Measurements from ENCODE around the gene CREB5. TPM values are rescaled to one million over a fixed set of nuclear protein-coding genes. Genes with fewer than 3 reads are reported as not detected.

The CREB5 gene
- total RNA-seq, 1 donor: 17.8 TPM

GRCh38 chr7:28517206-28517605, 104.9 kb downstream of the CREB5 start:
- no peaks in the 10 kb centered on the region for H3K9me3 ChIP-seq (ENCODE audit: low read depth, low read length)
- H3K4me3 ChIP-seq (ENCODE audit: low read length): no peak overlapping the region
- no peaks in the 10 kb centered on the region for H3K27me3 ChIP-seq (ENCODE audit: insufficient read depth, low read length)
- H3K4me1 ChIP-seq (ENCODE audit: insufficient read depth, low read length): no peaks in the 10 kb centered on the region

GRCh38 chr7:28517606-28518005, 105.3 kb downstream of the CREB5 start:
- no peaks in the 10 kb centered on the region for H3K27me3 ChIP-seq (ENCODE audit: insufficient read depth, low read length)
- no peaks in the 10 kb centered on the region for H3K9me3 ChIP-seq (ENCODE audit: low read depth, low read length)
- no peak overlapping the region for H3K4me3 ChIP-seq (ENCODE audit: low read length)
- no peaks in the 10 kb centered on the region for H3K4me1 ChIP-seq (ENCODE audit: insufficient read depth, low read length)

- H3K27me3 ChIP-seq (ENCODE audit: insufficient read depth, low read length): no peaks in the 10 kb centered on the region
- H3K4me3 ChIP-seq (ENCODE audit: low read length): no peak overlapping the region
- H3K4me1 ChIP-seq (ENCODE audit: insufficient read depth, low read length): no peaks in the 10 kb centered on the region
- no peaks in the 10 kb centered on the region for H3K9me3 ChIP-seq (ENCODE audit: low read depth, low read length)
Observed at GRCh38 chr7:28520074-28521015, 108.0 kb downstream of the CREB5 start.

GRCh38 chr7:28524978-28525377, 112.7 kb downstream of the CREB5 start:
- Histone ChIP-seq H3K4me3 (ENCODE audit: low read length) (no peak overlapping the region), H3K9me3 (ENCODE audit: low read depth, low read length) (no peaks in the 10 kb centered on the region), H3K27me3 (ENCODE audit: insufficient read depth, low read length) (no peaks in the 10 kb centered on the region), H3K4me1 (ENCODE audit: insufficient read depth, low read length) (no peaks in the 10 kb centered on the region)

GRCh38 chr7:28528899-28529298, 116.6 kb downstream of the CREB5 start:
- no peak overlapping the region for H3K4me3 ChIP-seq (ENCODE audit: low read length)
- no peaks in the 10 kb centered on the region for H3K9me3 ChIP-seq (ENCODE audit: low read depth, low read length)
- no peaks in the 10 kb centered on the region for H3K4me1 ChIP-seq (ENCODE audit: insufficient read depth, low read length)
- no peaks in the 10 kb centered on the region for H3K27me3 ChIP-seq (ENCODE audit: insufficient read depth, low read length)

- H3K4me3 ChIP-seq (ENCODE audit: low read length): no peak overlapping the region
- H3K27me3 ChIP-seq (ENCODE audit: insufficient read depth, low read length): no peaks in the 10 kb centered on the region
- H3K9me3 ChIP-seq (ENCODE audit: low read depth, low read length): no peaks in the 10 kb centered on the region
- no peaks in the 10 kb centered on the region for H3K4me1 ChIP-seq (ENCODE audit: insufficient read depth, low read length)
Observed at GRCh38 chr7:28529755-28530154, 117.4 kb downstream of the CREB5 start.

- H3K4me3 ChIP-seq (ENCODE audit: low read length): no peak overlapping the region
Observed at GRCh38 chr7:28530175-28530802, 118.0 kb downstream of the CREB5 start.

GRCh38 chr7:28530803-28531175, 118.5 kb downstream of the CREB5 start:
- no peaks in the 10 kb centered on the region for H3K9me3 ChIP-seq (ENCODE audit: low read depth, low read length)
- no peak overlapping the region for H3K4me3 ChIP-seq (ENCODE audit: low read length)
- H3K27me3 ChIP-seq (ENCODE audit: insufficient read depth, low read length): no peaks in the 10 kb centered on the region
- H3K4me1 ChIP-seq (ENCODE audit: insufficient read depth, low read length): no peaks in the 10 kb centered on the region

More at GRCh38 chr7:28530175-28530802, 118.0 kb downstream of the CREB5 start:
- H3K27me3 ChIP-seq (ENCODE audit: insufficient read depth, low read length): no peaks in the 10 kb centered on the region
- no peaks in the 10 kb centered on the region for H3K4me1 ChIP-seq (ENCODE audit: insufficient read depth, low read length)
- H3K9me3 ChIP-seq (ENCODE audit: low read depth, low read length): no peaks in the 10 kb centered on the region

- no peaks in the 10 kb centered on the region for H3K27me3 ChIP-seq (ENCODE audit: insufficient read depth, low read length)
- H3K4me1 ChIP-seq (ENCODE audit: insufficient read depth, low read length): no peaks in the 10 kb centered on the region
- no peak overlapping the region for H3K4me3 ChIP-seq (ENCODE audit: low read length)
- no peaks in the 10 kb centered on the region for H3K9me3 ChIP-seq (ENCODE audit: low read depth, low read length)
Observed at GRCh38 chr7:28531291-28531690, 119.0 kb downstream of the CREB5 start.

GRCh38 chr7:28532181-28532580, 119.9 kb downstream of the CREB5 start:
- no peaks in the 10 kb centered on the region for H3K4me1 ChIP-seq (ENCODE audit: insufficient read depth, low read length)
- no peaks in the 10 kb centered on the region for H3K27me3 ChIP-seq (ENCODE audit: insufficient read depth, low read length)
- no peak overlapping the region for H3K4me3 ChIP-seq (ENCODE audit: low read length)
- H3K9me3 ChIP-seq (ENCODE audit: low read depth, low read length): no peaks in the 10 kb centered on the region

- no peaks in the 10 kb centered on the region for H3K4me1 ChIP-seq (ENCODE audit: insufficient read depth, low read length)
- H3K4me3 ChIP-seq (ENCODE audit: low read length): no peak overlapping the region
- H3K9me3 ChIP-seq (ENCODE audit: low read depth, low read length): no peaks in the 10 kb centered on the region
- no peaks in the 10 kb centered on the region for H3K27me3 ChIP-seq (ENCODE audit: insufficient read depth, low read length)
Observed at GRCh38 chr7:28533267-28533666, 120.9 kb downstream of the CREB5 start.

GRCh38 chr7:28533731-28534531, 121.6 kb downstream of the CREB5 start:
- no peaks in the 10 kb centered on the region for H3K27me3 ChIP-seq (ENCODE audit: insufficient read depth, low read length)
- H3K4me1 ChIP-seq (ENCODE audit: insufficient read depth, low read length): no peaks in the 10 kb centered on the region
- no peaks in the 10 kb centered on the region for H3K9me3 ChIP-seq (ENCODE audit: low read depth, low read length)
- no peak overlapping the region for H3K4me3 ChIP-seq (ENCODE audit: low read length)

- Histone ChIP-seq H3K27me3 (ENCODE audit: insufficient read depth, low read length) (no peaks in the 10 kb centered on the region), H3K4me3 (ENCODE audit: low read length) (no peak overlapping the region), H3K9me3 (ENCODE audit: low read depth, low read length) (no peaks in the 10 kb centered on the region), H3K4me1 (ENCODE audit: insufficient read depth, low read length) (no peaks in the 10 kb centered on the region)
Observed at GRCh38 chr7:28536259-28536658, 123.9 kb downstream of the CREB5 start.

GRCh38 chr7:28539289-28539981, 127.1 kb downstream of the CREB5 start:
- Histone ChIP-seq H3K4me1 (ENCODE audit: insufficient read depth, low read length) (no peaks in the 10 kb centered on the region), H3K4me3 (ENCODE audit: low read length) (no peak overlapping the region), H3K9me3 (ENCODE audit: low read depth, low read length) (no peaks in the 10 kb centered on the region), H3K27me3 (ENCODE audit: insufficient read depth, low read length) (peaks cover 3% of the 10 kb centered on the region)
